ENCODE data around the gene STARD5.
A peak's percentile ranks its signal among the peaks of the same experiment; 100 is the strongest.

STARD5 gene

GRCh38 chr15:81312790-81313543 is 11.0 kb downstream of the STARD5 start:
- DNase-seq (ENCODE audit: low read depth in 2 of 2) = no peak

- no peak for DNase-seq (ENCODE audit: low read depth in 2 of 2)
Observed at GRCh38 chr15:81311752-81312464, 12.0 kb downstream of the STARD5 start.

- DNase-seq (ENCODE audit: low read depth in 2 of 2) = no peak
Observed at GRCh38 chr15:81310480-81310879, 13.5 kb downstream of the STARD5 start.

GRCh38 chr15:81309647-81310450 is 14.1 kb downstream of the STARD5 start:
- no peak for DNase-seq (ENCODE audit: low read depth in 2 of 2)

- DNase-seq (ENCODE audit: low read depth in 2 of 2) = no peak
Observed at GRCh38 chr15:81308260-81308659, 15.7 kb downstream of the STARD5 start.

- DNase-seq (ENCODE audit: low read depth in 2 of 2) = no peak
Observed at GRCh38 chr15:81304226-81304625, 19.7 kb downstream of the STARD5 start.

- DNase-seq (ENCODE audit: low read depth in 2 of 2) = no peak
Observed at GRCh38 chr15:81303244-81304225, 20.4 kb downstream of the STARD5 start.

- no peak for DNase-seq (ENCODE audit: low read depth in 2 of 2)
Observed at GRCh38 chr15:81302701-81303109, 21.2 kb downstream of the STARD5 start.

GRCh38 chr15:81301815-81302399 is 22.0 kb downstream of the STARD5 start:
- DNase-seq (ENCODE audit: low read depth in 2 of 2) = no peak

- DNase-seq (ENCODE audit: low read depth in 2 of 2) = no peak
Observed at GRCh38 chr15:81301385-81301784, 22.6 kb downstream of the STARD5 start.

GRCh38 chr15:81299630-81300273 is 24.2 kb downstream of the STARD5 start:
- DNase-seq (ENCODE audit: low read depth in 2 of 2) = no peak

- DNase-seq (ENCODE audit: low read depth in 2 of 2) = no peak
Observed at GRCh38 chr15:81299156-81299555, 24.8 kb downstream of the STARD5 start.

GRCh38 chr15:81298611-81299010 is 25.3 kb downstream of the STARD5 start:
- DNase-seq (ENCODE audit: low read depth in 2 of 2) = no peak

- no peak for DNase-seq (ENCODE audit: low read depth in 2 of 2)
Observed at GRCh38 chr15:81297603-81298575, 26.1 kb downstream of the STARD5 start.

- DNase-seq (ENCODE audit: low read depth in 2 of 2) = no peak
Observed at GRCh38 chr15:81297147-81297572, 26.8 kb downstream of the STARD5 start.

- peak; percentile 55 to 62 for DNase-seq (ENCODE audit: low read depth in 2 of 2)
Observed at GRCh38 chr15:81296673-81297072, 27.3 kb downstream of the STARD5 start.

- DNase-seq (ENCODE audit: low read depth in 2 of 2) = no peak
Observed at GRCh38 chr15:81296186-81296585, 27.8 kb downstream of the STARD5 start.

GRCh38 chr15:81295486-81296121 is 28.3 kb downstream of the STARD5 start:
- no peak for DNase-seq (ENCODE audit: low read depth in 2 of 2)

- no peak for DNase-seq (ENCODE audit: low read depth in 2 of 2)
Observed at GRCh38 chr15:81294516-81294880, 29.4 kb downstream of the STARD5 start.
